ENCODE results near the gene ST6GALNAC3.
"Not testable (repeated sequence)": the region's sequence is repeated elsewhere in the genome, so short reads cannot be mapped to it uniquely, and the experiment has no call there.

Gene ST6GALNAC3

DNA sequence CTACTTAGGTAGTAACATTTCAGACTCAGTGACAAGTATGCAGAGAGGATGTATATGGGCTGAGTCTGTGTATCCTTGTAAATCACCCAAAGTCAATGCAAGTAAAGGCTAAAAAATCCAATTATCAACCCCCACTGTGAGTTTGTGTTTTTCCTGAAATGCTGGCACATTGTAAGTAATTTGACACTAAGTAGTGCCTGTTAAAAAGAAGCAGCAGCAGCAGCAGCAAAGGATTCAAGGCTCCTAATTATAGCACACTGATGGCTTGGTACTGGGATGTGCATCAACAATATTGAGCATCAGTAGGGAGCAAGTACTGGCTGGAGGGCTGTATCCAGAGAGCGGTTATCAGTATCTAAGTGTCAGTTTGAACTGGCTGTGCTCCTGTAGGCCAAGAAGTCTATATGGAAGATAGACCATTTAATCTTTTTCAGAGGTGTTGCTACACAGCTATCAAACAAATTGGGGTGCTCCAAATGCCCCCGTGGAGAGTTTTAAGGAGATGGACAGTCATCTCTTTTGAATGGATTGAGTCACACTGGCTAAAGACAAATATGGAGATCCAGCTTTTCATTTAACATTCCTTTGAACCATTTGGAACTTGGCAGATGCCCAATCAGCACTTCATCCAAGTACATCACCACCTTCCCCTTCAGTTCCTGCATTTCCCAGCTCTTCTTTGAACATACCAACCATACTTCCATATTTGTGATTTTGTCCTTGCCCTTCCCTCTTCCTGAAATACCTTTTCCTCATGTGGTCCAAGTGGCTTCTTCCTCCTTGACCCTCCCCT lies 551.5 kb downstream of the ST6GALNAC3 start:
- Histone ChIP-seq H3K36me3 (no peaks in the 10 kb centered on the region), H3K27me3 (no peaks in the 10 kb centered on the region), H3K9ac (no peak overlapping the region), H3K4me1 (no peaks in the 10 kb centered on the region), H3K9me3 (no peaks in the 10 kb centered on the region), H3K27ac (no peak overlapping the region), H3K4me2 (no peak overlapping the region), H4K20me1 (no peaks in the 10 kb centered on the region), H3K4me3 (no peak overlapping the region)
- TF ChIP-seq Cebpa-rat (IDR thresholded peaks at IDR 0.05) = no peak

DNA sequence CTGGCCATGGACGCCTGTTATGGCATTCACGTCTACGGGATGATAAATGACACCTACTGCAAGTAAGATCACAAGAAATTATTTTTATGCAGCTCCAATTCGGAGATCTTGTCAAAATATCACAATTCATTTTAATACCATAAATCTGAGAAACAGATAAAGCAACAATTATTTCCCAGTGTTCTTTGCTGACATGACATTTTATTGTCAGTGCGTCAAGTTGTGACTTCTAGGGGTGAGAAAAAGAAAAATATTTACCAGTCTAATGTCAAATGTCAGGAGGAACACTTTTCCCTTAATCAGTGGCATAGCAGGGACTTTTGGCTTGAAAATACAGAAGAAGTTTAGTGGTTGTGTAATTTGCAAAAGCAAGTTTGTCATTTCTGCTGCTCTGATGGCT lies 553.0 kb downstream of the ST6GALNAC3 start:
- no peak for TF ChIP-seq Cebpa-rat (IDR thresholded peaks at IDR 0.05)
- no peaks in the 10 kb centered on the region for H3K9me3 ChIP-seq
- H3K4me3 ChIP-seq = no peak overlapping the region
- no peaks in the 10 kb centered on the region for H4K20me1 ChIP-seq
- no peak overlapping the region for H3K9ac ChIP-seq
- no peak overlapping the region for H3K27ac ChIP-seq
- no peaks in the 10 kb centered on the region for H3K36me3 ChIP-seq
- H3K4me2 ChIP-seq = no peak overlapping the region
- H3K4me1 ChIP-seq = no peaks in the 10 kb centered on the region
- no peaks in the 10 kb centered on the region for H3K27me3 ChIP-seq

DNA sequence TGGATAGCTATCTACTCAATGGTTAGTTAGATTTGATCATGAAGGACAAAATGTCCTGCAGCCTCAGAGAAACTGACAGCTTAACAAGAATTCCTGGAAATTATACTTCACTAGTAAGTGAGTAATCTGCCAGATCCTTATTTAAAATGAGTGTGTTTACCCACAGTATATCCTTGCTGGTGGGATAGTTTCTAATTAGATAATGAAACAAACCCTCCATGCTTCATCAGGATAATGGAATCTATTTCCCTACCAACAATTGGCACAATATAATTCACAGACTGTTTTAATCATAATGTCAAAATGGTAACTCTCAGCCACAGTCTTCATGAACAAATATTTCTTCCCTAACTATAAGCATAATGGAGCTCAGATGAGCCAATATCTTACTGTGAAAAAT lies 553.4 kb downstream of the ST6GALNAC3 start:
- H3K4me1 ChIP-seq = no peaks in the 10 kb centered on the region
- H3K4me2 ChIP-seq = no peak overlapping the region
- no peak overlapping the region for H3K9ac ChIP-seq
- H4K20me1 ChIP-seq = no peaks in the 10 kb centered on the region
- no peak overlapping the region for H3K27ac ChIP-seq
- no peak for TF ChIP-seq Cebpa-rat (IDR thresholded peaks at IDR 0.05)
- no peaks in the 10 kb centered on the region for H3K9me3 ChIP-seq
- no peaks in the 10 kb centered on the region for H3K27me3 ChIP-seq
- no peak overlapping the region for H3K4me3 ChIP-seq
- H3K36me3 ChIP-seq = no peaks in the 10 kb centered on the region

DNA sequence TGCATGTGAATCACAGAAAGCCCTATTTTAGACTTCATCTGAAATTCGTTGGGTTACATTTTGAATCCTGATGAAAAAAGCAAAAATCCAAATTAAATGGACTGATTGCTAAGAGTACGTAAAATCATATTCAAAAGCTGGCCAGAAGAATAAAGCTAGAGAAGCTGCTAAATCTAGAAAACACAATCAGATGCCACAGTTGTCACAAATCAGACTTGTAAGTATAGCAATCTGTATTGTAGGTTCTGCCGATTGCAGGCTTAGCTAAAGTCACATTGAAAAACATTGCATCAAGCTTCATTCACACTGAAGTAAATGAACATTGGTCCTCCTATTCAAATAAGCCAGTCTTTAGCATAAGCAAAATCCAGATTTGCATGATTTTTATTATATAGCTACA lies 557.6 kb downstream of the ST6GALNAC3 start:
- H3K9ac ChIP-seq = no peak overlapping the region
- H3K27me3 ChIP-seq = no peaks in the 10 kb centered on the region
- H3K27ac ChIP-seq = no peak overlapping the region
- no peak overlapping the region for H3K4me3 ChIP-seq
- TF ChIP-seq Cebpa-rat (IDR thresholded peaks at IDR 0.05) = no peak
- no peaks in the 10 kb centered on the region for H3K4me1 ChIP-seq
- H3K36me3 ChIP-seq = no peaks in the 10 kb centered on the region
- no peaks in the 10 kb centered on the region for H4K20me1 ChIP-seq
- H3K4me2 ChIP-seq = no peak overlapping the region
- no peaks in the 10 kb centered on the region for H3K9me3 ChIP-seq

DNA sequence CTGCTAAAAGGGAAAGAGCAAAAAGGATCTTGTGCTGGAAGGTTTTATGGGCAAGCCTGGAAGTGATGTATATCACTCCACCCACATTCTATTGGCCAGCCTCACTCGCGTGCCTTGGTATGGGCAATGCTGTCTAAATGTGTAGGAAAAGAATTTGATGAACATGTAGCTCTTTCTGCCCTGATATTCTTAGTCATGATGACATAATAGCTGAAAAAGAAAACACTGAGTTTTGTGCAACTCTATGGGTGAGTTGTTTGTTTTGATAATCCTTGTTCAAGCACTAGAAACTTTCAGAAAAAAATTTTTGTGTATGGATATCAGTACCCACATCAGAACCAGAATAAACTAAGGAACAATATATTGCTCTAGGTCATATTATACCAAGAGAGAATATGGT lies 561.2 kb downstream of the ST6GALNAC3 start:
- H3K4me1 ChIP-seq = no peaks in the 10 kb centered on the region
- no peak overlapping the region for H3K9ac ChIP-seq
- TF ChIP-seq Cebpa-rat (IDR thresholded peaks at IDR 0.05) = no peak
- H3K27ac ChIP-seq = no peak overlapping the region
- no peaks in the 10 kb centered on the region for H3K9me3 ChIP-seq
- H3K4me3 ChIP-seq = no peak overlapping the region
- no peaks in the 10 kb centered on the region for H3K36me3 ChIP-seq
- no peaks in the 10 kb centered on the region for H4K20me1 ChIP-seq
- no peak overlapping the region for H3K4me2 ChIP-seq
- no peaks in the 10 kb centered on the region for H3K27me3 ChIP-seq

DNA sequence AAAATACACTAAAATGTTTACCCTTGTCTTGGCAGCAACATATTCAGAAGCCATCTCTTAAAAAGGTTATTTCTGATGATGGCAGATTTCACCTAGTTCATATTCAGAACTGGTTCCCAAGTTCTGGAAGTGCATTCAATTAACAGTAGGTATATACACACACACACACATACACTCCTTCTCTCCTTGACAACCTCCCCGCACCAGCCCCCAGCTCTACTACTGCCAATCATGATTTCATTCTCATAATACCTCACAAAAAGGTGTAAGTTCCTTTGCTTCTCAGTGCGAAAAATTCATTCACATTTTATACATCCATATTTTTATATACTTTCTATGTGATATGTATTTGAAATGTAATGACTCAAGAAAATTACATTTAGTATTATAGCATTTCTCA lies 564.6 kb downstream of the ST6GALNAC3 start:
- Histone ChIP-seq H3K4me1 (no peaks in the 10 kb centered on the region), H3K9ac (no peak overlapping the region), H3K27ac (no peak overlapping the region), H3K4me3 (no peak overlapping the region), H3K27me3 (no peaks in the 10 kb centered on the region), H3K36me3 (no peaks in the 10 kb centered on the region), H3K9me3 (no peaks in the 10 kb centered on the region), H3K4me2 (no peak overlapping the region), H4K20me1 (no peaks in the 10 kb centered on the region)
- TF ChIP-seq Cebpa-rat (IDR thresholded peaks at IDR 0.05) = no peak

DNA sequence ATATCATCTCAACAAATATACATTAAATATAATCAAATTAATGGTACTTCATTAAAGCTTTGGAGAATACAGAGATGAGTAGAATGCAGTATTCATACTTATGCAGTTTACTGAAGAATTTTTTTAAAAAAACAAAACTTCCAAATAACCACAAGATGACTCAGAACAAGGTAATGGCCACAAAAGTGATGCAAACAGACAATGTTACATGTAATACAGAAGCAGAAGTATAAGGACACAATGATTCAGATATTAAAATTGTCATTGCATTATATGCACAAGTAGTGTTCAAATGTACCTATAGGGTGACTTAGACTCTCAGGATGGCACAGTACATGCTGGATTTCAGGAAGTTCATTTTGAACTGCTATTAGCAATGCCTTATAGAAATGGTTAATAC lies 565.5 kb downstream of the ST6GALNAC3 start:
- H3K4me1 ChIP-seq = no peaks in the 10 kb centered on the region
- no peak for TF ChIP-seq Cebpa-rat (IDR thresholded peaks at IDR 0.05)
- H4K20me1 ChIP-seq = no peaks in the 10 kb centered on the region
- H3K9ac ChIP-seq = no peak overlapping the region
- no peak overlapping the region for H3K27ac ChIP-seq
- no peaks in the 10 kb centered on the region for H3K36me3 ChIP-seq
- H3K9me3 ChIP-seq = no peaks in the 10 kb centered on the region
- no peak overlapping the region for H3K4me3 ChIP-seq
- H3K4me2 ChIP-seq = no peak overlapping the region
- no peaks in the 10 kb centered on the region for H3K27me3 ChIP-seq

DNA sequence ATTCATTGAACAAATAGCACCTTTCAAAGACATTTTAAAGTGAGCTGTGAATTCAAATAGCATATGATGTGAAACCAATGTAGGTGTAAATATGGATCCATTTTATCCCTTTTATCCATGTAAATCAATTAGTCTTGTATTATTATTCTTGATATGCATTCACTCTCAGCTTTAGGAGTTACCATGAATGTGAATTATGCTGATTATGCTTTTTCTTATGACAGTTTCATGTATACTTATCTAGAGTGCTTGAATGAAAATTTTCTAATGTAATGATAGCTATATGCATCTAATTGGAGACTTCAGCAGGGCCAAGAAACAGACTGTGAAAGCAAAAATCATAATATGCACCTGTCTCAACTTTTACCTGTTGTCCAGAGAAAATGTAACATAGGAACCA lies 566.2 kb downstream of the ST6GALNAC3 start:
- Histone ChIP-seq H3K36me3 (no peaks in the 10 kb centered on the region), H3K4me1 (no peaks in the 10 kb centered on the region), H4K20me1 (no peaks in the 10 kb centered on the region), H3K9me3 (no peaks in the 10 kb centered on the region), H3K27ac (no peak overlapping the region), H3K9ac (no peak overlapping the region), H3K27me3 (no peaks in the 10 kb centered on the region), H3K4me2 (no peak overlapping the region), H3K4me3 (no peak overlapping the region)
- no peak for TF ChIP-seq Cebpa-rat (IDR thresholded peaks at IDR 0.05)

DNA sequence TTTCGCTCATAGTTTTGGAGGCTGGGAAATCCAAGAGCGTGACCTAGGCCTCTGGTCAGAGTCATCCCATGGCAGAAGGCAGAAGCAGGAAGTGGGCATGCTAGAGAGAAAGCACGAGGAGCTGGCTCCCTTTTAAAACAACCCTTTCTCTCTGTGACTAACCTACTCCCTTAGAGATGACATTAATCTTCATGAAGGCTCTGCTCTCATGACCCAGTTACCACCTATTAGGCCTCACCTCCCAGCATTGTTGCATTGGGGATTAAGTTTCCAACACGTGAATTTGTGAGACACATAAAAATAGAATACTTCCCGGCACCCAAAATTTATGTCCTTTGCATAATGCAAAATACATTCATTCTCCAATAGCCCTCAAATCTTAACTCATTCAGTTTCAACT lies 569.6 kb downstream of the ST6GALNAC3 start:
- Histone ChIP-seq H3K36me3 (no peaks in the 10 kb centered on the region), H3K4me2 (no peak overlapping the region), H3K27ac (no peak overlapping the region), H3K27me3 (no peaks in the 10 kb centered on the region), H3K4me3 (no peak overlapping the region), H4K20me1 (no peaks in the 10 kb centered on the region), H3K4me1 (no peaks in the 10 kb centered on the region), H3K9ac (no peak overlapping the region), H3K9me3 (no peaks in the 10 kb centered on the region)
- TF ChIP-seq Cebpa-rat (IDR thresholded peaks at IDR 0.05) = no peak

DNA sequence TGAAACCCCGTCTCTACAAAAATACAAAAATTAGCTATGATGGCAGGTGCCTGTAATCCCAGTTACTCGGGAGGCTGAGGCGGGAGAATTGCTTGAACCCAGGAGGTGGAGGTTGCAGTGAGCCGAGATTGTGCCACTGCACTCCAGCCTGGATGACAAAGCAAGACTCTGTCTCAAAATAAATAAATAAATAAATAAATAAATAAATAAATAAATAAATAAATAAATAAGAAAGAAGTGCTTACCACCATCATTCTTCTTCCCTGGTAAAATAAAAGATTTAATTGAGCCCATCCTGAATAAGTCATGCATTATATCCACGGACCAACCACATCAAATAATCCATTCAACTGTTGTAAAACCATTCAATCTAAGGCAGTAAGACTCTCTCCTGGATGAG lies 578.3 kb downstream of the ST6GALNAC3 start:
- not testable (repeated sequence) for H4K20me1 ChIP-seq, H3K9ac ChIP-seq, H3K4me1 ChIP-seq, H3K4me2 ChIP-seq, H3K4me3 ChIP-seq, H3K36me3 ChIP-seq, H3K27me3 ChIP-seq, H3K27ac ChIP-seq
- peaks cover 24% of the 10 kb centered on the region for H3K9me3 ChIP-seq

DNA sequence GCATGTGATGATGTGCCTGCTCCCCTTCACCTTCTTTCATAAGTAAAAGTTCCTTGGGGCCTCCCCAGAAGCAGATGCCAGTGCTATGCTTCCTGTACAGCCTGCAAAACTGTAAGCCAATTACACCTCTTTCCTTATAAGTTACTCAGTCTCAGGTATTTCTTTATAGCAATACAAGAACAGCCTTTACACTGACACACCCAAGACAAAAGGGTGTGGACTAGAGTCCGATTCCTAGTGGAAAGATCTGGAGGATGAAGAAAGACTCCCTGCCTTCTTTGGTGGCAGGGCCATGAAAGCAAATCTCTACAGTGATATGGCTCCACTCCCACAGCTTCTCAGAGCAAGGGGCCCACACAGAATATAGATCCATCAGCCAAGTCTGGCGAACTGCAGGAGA lies 583.1 kb downstream of the ST6GALNAC3 start:
- no peak overlapping the region for H3K27ac ChIP-seq
- no peak overlapping the region for H3K9ac ChIP-seq
- H3K27me3 ChIP-seq = no peaks in the 10 kb centered on the region
- no peak for TF ChIP-seq Cebpa-rat (IDR thresholded peaks at IDR 0.05)
- H3K4me2 ChIP-seq = no peak overlapping the region
- H4K20me1 ChIP-seq = no peaks in the 10 kb centered on the region
- no peaks in the 10 kb centered on the region for H3K36me3 ChIP-seq
- peaks cover 11% of the 10 kb centered on the region for H3K4me1 ChIP-seq
- no peak overlapping the region for H3K4me3 ChIP-seq
- peaks cover 16% of the 10 kb centered on the region for H3K9me3 ChIP-seq
